ENCODE results near the gene KLC1.

The KLC1 gene

DNA sequence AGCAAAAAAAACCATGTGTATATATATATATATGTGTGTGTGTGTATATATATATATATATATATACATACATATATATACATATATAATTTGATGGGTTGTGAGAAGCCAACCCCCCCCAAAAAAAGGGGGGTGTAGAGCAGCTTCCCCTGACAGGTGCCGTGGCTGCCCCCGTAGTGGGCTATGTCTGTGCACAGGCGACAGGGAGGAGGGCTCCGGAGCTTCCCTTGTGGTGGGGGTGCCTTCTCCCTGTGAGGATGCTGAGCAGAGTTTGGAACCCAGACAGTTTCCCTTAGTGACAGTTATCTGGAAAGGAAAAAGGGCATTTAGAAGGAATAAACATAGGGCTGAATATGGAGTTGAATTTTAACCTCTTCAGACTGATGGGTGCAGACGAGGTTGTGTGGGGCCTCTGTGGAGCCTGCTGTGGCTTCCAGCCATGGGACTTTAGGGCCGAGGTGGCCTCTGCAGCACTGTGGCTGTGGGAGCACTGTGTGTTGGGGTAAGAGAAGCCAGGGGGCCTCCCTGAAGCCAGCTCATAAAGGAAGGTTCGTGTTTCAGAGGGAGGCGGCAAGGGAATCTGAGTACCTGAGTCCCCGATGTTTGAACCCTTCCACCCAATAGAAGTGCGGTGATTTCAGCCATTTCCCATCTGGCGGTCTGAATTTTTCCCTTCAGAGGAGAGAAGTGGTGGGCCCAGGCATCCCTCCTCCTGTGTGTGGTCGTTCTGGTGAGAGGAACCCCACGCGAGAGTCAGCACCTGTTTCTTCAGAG is 66.5 kb downstream of the KLC1 start:
- TF ChIP-seq FOXP2 (optimal IDR thresholded peaks at IDR 0.05; ENCODE audit: borderline replicate concordance, extremely low read depth, extremely low read length, insufficient read depth) (no peak), SIN3A (IDR thresholded peaks at IDR 0.05; ENCODE audit: borderline replicate concordance, insufficient read depth, low read length) (no peak), POLR2AphosphoS5 (IDR thresholded peaks at IDR 0.05; ENCODE audit: low read depth, low read length) (no peak), TAF1 (IDR thresholded peaks at IDR 0.05; ENCODE audit: borderline replicate concordance, insufficient read depth, low read length) (no peak)
- TF ChIP-seq, protein P1, sequence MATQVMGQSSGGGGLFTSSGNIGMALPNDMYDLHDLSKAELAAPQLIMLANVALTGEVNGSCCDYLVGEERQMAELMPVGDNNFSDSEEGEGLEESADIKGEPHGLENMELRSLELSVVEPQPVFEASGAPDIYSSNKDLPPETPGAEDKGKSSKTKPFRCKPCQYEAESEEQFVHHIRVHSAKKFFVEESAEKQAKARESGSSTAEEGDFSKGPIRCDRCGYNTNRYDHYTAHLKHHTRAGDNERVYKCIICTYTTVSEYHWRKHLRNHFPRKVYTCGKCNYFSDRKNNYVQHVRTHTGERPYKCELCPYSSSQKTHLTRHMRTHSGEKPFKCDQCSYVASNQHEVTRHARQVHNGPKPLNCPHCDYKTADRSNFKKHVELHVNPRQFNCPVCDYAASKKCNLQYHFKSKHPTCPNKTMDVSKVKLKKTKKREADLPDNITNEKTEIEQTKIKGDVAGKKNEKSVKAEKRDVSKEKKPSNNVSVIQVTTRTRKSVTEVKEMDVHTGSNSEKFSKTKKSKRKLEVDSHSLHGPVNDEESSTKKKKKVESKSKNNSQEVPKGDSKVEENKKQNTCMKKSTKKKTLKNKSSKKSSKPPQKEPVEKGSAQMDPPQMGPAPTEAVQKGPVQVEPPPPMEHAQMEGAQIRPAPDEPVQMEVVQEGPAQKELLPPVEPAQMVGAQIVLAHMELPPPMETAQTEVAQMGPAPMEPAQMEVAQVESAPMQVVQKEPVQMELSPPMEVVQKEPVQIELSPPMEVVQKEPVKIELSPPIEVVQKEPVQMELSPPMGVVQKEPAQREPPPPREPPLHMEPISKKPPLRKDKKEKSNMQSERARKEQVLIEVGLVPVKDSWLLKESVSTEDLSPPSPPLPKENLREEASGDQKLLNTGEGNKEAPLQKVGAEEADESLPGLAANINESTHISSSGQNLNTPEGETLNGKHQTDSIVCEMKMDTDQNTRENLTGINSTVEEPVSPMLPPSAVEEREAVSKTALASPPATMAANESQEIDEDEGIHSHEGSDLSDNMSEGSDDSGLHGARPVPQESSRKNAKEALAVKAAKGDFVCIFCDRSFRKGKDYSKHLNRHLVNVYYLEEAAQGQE (IDR thresholded peaks at IDR 0.05; ENCODE audit: insufficient read depth in 1 of 2, low read depth in 2 of 2, low read length in 2 of 2), result no peak

DNA sequence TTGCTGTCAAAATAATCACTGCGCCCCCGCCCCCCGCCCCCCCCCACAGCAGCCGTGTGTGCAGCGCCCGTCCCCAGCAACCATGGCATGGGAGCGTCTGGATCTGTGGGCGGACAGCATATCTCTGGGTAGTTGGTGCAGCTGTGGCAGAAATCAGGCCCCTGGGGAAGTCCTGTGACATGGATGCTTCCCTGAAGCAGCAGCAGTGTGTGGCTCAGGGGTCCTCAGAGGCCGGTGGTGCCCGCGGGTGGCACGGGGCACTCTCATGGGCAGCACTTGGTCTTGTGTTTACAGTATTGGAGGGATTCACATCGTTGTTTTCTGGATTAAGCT is 67.0 kb downstream of the KLC1 start:
- TF ChIP-seq FOXP2 (optimal IDR thresholded peaks at IDR 0.05; ENCODE audit: borderline replicate concordance, extremely low read depth, extremely low read length, insufficient read depth) (no peak), SIN3A (IDR thresholded peaks at IDR 0.05; ENCODE audit: borderline replicate concordance, insufficient read depth, low read length) (no peak), POLR2AphosphoS5 (IDR thresholded peaks at IDR 0.05; ENCODE audit: low read depth, low read length) (no peak), TAF1 (IDR thresholded peaks at IDR 0.05; ENCODE audit: borderline replicate concordance, insufficient read depth, low read length) (no peak)
- TF ChIP-seq, protein P1 (IDR thresholded peaks at IDR 0.05; ENCODE audit: insufficient read depth in 1 of 2, low read depth in 2 of 2, low read length in 2 of 2), result no peak

DNA sequence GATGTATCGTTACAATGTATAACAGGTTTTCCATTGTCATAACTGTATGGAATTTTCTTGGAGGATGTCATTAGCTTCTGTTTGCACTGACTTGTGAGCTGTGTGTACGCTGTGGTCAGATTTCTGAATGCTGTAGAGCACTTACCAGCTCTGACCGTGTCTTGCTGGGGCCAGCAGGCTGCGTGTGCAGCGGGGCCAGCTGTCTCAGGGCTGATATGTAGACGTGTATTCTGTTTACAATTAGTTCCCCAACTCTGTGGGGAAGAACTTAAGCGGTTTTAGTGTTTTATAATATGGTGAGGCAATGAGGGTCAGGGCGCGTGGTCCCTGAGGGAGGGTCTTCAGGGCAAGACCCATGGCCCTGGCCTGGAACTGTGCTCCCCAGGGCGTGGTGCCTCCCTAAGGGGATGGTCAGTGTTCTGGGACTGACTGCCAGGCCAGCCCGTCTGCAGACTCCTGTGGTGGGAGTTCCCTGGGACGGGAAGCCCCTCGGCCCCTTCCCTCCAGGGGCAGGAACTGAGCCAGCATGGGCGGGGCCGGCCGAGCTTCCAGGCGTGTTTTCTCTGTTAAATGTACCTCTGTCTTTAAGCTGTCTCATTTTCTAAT is 67.6 kb downstream of the KLC1 start:
- no peak for TF ChIP-seq POLR2AphosphoS5 (IDR thresholded peaks at IDR 0.05; ENCODE audit: low read depth, low read length)
- TF ChIP-seq, protein P1 (IDR thresholded peaks at IDR 0.05; ENCODE audit: insufficient read depth in 1 of 2, low read depth in 2 of 2, low read length in 2 of 2), result no peak
- TF ChIP-seq SIN3A (IDR thresholded peaks at IDR 0.05; ENCODE audit: borderline replicate concordance, insufficient read depth, low read length), result no peak
- no peak for TF ChIP-seq TAF1 (IDR thresholded peaks at IDR 0.05; ENCODE audit: borderline replicate concordance, insufficient read depth, low read length)
- TF ChIP-seq FOXP2 (optimal IDR thresholded peaks at IDR 0.05; ENCODE audit: borderline replicate concordance, extremely low read depth, extremely low read length, insufficient read depth), result no peak

DNA sequence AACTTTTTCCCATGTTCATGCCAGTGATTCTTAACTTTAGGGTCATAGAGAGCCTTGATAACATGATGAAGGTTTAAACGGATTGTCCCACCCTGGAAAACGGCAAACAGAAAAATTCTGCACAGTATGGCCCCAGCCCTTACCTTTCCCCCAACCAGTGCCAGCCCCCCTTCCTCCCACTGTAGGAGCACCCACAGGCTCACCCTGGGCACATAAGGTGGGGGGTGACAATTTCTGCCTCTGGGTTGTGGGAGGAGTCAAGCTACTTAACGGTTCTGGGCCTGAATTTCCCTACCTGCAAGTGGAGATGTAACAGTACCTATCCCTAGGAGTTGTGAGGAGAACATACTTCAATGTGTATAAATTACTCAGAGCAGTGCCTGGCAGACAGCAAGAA is 68.2 kb downstream of the KLC1 start:
- TF ChIP-seq TAF1 (IDR thresholded peaks at IDR 0.05; ENCODE audit: borderline replicate concordance, insufficient read depth, low read length) (no peak), SIN3A (IDR thresholded peaks at IDR 0.05; ENCODE audit: borderline replicate concordance, insufficient read depth, low read length) (no peak), POLR2AphosphoS5 (IDR thresholded peaks at IDR 0.05; ENCODE audit: low read depth, low read length) (0 out of 2 replicates have a peak, but pooled peaks have one; percentile 10), FOXP2 (optimal IDR thresholded peaks at IDR 0.05; ENCODE audit: borderline replicate concordance, extremely low read depth, extremely low read length, insufficient read depth) (no peak)
- TF ChIP-seq, protein P1 (IDR thresholded peaks at IDR 0.05; ENCODE audit: insufficient read depth in 1 of 2, low read depth in 2 of 2, low read length in 2 of 2), result no peak
